H1 (cell line): ENCODE measurements around the gene FNDC7.

Source experiments
- ATF2 ChIP-seq: IDR thresholded peaks from 2 replicates; pipeline ENCODE4 v1.6.1; 2012; ENCODE audit warnings: low read length, inconsistent platforms
- CBX5 ChIP-seq: fragments of 300-800, 300-1000 bp; sonication (generic); IDR thresholded peaks from 2 replicates; pipeline ENCODE4 v1.7.1; 2016; ENCODE audit warnings: antibody characterized with exemption, low read length, low read depth
- CEBPB ChIP-seq: IDR thresholded peaks from 2 replicates; pipeline ENCODE4 v1.6.1; 2012; ENCODE audit warnings: low read depth, low read length
- CREB1 ChIP-seq: IDR thresholded peaks from 2 replicates; pipeline ENCODE4 v1.6.1; 2012; ENCODE audit warnings: inconsistent platforms
- EP300 ChIP-seq, 2 experiments: IDR thresholded peaks; 1 replicate in 1 of 2; 2 replicates in 1 of 2; pipeline ENCODE4 v1.6.1; 2011 to 2012; ENCODE audit warnings: low read depth in 2 of 2, low read length in 2 of 2, mild to moderate bottlenecking in 2 of 2, borderline replicate concordance in 1 of 2, inconsistent platforms in 1 of 2, moderate library complexity in 1 of 2
- EZH2 ChIP-seq: fragments of 200-600 bp; sonication (generic); IDR thresholded peaks from 2 replicates; pipeline ENCODE4 v1.7.1; 2012; ENCODE audit warnings: low read depth, mild to moderate bottlenecking, moderate library complexity, low read length, inconsistent platforms; ENCODE audit not compliant: severe bottlenecking
- NANOG ChIP-seq: IDR thresholded peaks from 2 replicates; pipeline ENCODE4 v1.6.1; 2011; ENCODE audit warnings: low read length, low read depth, mild to moderate bottlenecking, inconsistent platforms; ENCODE audit not compliant: insufficient read depth, poor library complexity, severe bottlenecking
- POLR2A ChIP-seq, 2 experiments: IDR thresholded peaks; 1 replicate in 1 of 2; 2 replicates in 1 of 2; pipeline ENCODE4 v1.6.1; 2011; ENCODE audit warnings: low read depth in 2 of 2, low read length in 2 of 2, mild to moderate bottlenecking in 2 of 2; ENCODE audit errors: control extremely low read depth in 1 of 2
- RNF2 ChIP-seq: fragments of 200-900, 300-1000 bp; sonication (generic); IDR thresholded peaks from 2 replicates; pipeline ENCODE4 v1.7.1; 2016; ENCODE audit warnings: borderline replicate concordance, low read depth, mild to moderate bottlenecking, antibody characterized with exemption, low read length; ENCODE audit not compliant: poor library complexity, severe bottlenecking; ENCODE audit errors: missing control alignments
- TF ChIP-seq, protein P1 (sequence below), 3 experiments: IDR thresholded peaks; 1 replicate in 2 of 3; 2 replicates in 1 of 3; pipeline versions ENCODE4 v1.5.1 to v1.6.1; 2011; ENCODE audit warnings: low read length in 3 of 3, mild to moderate bottlenecking in 3 of 3, inconsistent platforms in 2 of 3, low read depth in 1 of 3, moderate library complexity in 1 of 3; ENCODE audit not compliant: insufficient read depth in 1 of 3; ENCODE audit errors: control extremely low read depth in 1 of 3

GRCh38 chr1:108671143-108671542 lies 41.6 kb upstream of the FNDC7 start:
- TF ChIP-seq ATF2, result no peak
- TF ChIP-seq, protein P1, sequence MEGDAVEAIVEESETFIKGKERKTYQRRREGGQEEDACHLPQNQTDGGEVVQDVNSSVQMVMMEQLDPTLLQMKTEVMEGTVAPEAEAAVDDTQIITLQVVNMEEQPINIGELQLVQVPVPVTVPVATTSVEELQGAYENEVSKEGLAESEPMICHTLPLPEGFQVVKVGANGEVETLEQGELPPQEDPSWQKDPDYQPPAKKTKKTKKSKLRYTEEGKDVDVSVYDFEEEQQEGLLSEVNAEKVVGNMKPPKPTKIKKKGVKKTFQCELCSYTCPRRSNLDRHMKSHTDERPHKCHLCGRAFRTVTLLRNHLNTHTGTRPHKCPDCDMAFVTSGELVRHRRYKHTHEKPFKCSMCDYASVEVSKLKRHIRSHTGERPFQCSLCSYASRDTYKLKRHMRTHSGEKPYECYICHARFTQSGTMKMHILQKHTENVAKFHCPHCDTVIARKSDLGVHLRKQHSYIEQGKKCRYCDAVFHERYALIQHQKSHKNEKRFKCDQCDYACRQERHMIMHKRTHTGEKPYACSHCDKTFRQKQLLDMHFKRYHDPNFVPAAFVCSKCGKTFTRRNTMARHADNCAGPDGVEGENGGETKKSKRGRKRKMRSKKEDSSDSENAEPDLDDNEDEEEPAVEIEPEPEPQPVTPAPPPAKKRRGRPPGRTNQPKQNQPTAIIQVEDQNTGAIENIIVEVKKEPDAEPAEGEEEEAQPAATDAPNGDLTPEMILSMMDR (IDR thresholded peaks at IDR 0.05; ENCODE audit: control extremely low read depth in 1 of 3, insufficient read depth in 1 of 3, low read depth in 1 of 3, low read length in 3 of 3), result no peak
- no peak for TF ChIP-seq EZH2
- no peak for TF ChIP-seq CEBPB
- TF ChIP-seq POLR2A (IDR thresholded peaks at IDR 0.05; ENCODE audit: control extremely low read depth in 1 of 2, low read depth in 2 of 2, low read length in 2 of 2), result no peak
- TF ChIP-seq CREB1, result no peak
- TF ChIP-seq EP300 (IDR thresholded peaks at IDR 0.05; ENCODE audit: borderline replicate concordance in 1 of 2, low read depth in 2 of 2, low read length in 2 of 2), result no peak
- no peak for TF ChIP-seq RNF2
- no peak for TF ChIP-seq NANOG
- no peak for TF ChIP-seq CBX5
